Mammary epithelial cell (primary cell): Measurements from ENCODE around the gene WDR81.

ENCODE experiments used
- EZH2 ChIP-seq: IDR thresholded peaks from 2 replicates; pipeline ENCODE4 v1.6.1; 2012; ENCODE audit warnings: low read length, inconsistent platforms, borderline replicate concordance
- TF ChIP-seq, protein P1 (sequence below), 2 donors: IDR thresholded peaks in 1 of 2; conservative IDR thresholded peaks in 1 of 2; 2 replicates each; pipeline ENCODE4 v1.5.1; 2011 to 2012; ENCODE audit warnings: inconsistent platforms in 2 of 2, low read length in 2 of 2, mild to moderate bottlenecking in 2 of 2, control low read depth in 1 of 2, low read depth in 1 of 2; ENCODE audit not compliant: insufficient read depth in 1 of 2; ENCODE audit errors: extremely low read depth in 1 of 2

DNA sequence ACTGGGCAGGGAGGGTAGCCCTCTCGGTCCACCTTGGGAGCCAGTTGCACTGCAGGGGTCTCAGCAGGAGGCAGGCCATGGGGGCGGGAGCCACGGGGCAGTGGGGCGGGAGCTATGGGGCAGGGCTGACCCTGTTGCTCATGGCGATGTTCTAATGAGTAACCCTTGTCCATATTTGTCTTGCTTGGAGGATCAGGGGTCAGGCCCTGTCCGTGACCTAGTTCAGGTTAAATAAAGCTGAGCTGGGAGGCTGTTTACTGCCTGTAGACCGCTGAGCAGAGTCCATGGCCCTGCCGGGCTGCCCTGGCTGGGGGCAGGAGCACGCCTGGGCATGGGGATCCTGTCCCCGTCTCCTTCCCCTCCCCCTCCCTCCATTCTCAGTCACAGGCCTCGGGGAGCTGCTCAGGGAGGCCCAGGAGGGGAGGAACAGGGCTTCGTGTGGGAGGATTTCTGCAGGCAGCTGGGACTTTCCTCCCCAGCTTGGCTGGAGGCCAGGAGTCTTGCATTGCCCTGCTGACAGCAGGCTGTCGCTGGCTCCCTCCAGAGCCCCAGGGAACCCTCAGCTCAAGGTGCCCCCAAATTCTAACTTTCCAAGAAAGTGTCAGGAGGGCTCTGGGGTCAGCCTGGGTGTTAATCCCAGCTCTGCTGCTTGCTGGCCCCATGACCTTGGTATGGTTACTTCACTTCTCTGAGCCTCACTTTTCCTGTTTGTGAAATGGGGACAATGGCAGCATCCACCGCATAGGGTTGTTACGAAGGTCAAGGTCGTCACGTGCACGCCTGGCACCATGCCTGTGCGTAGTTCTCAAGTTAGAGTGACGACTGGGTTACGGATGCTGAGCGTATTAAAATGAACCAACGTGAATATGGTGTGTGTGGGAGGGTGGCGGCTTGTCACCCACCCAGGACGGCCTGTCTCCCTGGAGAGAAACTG is 12.1 kb downstream of the WDR81 start:
- TF ChIP-seq, protein P1, sequence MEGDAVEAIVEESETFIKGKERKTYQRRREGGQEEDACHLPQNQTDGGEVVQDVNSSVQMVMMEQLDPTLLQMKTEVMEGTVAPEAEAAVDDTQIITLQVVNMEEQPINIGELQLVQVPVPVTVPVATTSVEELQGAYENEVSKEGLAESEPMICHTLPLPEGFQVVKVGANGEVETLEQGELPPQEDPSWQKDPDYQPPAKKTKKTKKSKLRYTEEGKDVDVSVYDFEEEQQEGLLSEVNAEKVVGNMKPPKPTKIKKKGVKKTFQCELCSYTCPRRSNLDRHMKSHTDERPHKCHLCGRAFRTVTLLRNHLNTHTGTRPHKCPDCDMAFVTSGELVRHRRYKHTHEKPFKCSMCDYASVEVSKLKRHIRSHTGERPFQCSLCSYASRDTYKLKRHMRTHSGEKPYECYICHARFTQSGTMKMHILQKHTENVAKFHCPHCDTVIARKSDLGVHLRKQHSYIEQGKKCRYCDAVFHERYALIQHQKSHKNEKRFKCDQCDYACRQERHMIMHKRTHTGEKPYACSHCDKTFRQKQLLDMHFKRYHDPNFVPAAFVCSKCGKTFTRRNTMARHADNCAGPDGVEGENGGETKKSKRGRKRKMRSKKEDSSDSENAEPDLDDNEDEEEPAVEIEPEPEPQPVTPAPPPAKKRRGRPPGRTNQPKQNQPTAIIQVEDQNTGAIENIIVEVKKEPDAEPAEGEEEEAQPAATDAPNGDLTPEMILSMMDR (conservative IDR thresholded peaks at IDR 0.05 in 1 of 2, IDR thresholded peaks at IDR 0.05 in 1 of 2; ENCODE audit: extremely low read depth in 1 of 2, insufficient read depth in 1 of 2, low read depth in 1 of 2, low read length in 2 of 2), result no peak
- TF ChIP-seq EZH2, result no peak
